ENCODE measurements around the gene IL4I1.
A peak's percentile ranks its signal among the peaks of the same experiment; 100 is the strongest.

Gene IL4I1

DNA sequence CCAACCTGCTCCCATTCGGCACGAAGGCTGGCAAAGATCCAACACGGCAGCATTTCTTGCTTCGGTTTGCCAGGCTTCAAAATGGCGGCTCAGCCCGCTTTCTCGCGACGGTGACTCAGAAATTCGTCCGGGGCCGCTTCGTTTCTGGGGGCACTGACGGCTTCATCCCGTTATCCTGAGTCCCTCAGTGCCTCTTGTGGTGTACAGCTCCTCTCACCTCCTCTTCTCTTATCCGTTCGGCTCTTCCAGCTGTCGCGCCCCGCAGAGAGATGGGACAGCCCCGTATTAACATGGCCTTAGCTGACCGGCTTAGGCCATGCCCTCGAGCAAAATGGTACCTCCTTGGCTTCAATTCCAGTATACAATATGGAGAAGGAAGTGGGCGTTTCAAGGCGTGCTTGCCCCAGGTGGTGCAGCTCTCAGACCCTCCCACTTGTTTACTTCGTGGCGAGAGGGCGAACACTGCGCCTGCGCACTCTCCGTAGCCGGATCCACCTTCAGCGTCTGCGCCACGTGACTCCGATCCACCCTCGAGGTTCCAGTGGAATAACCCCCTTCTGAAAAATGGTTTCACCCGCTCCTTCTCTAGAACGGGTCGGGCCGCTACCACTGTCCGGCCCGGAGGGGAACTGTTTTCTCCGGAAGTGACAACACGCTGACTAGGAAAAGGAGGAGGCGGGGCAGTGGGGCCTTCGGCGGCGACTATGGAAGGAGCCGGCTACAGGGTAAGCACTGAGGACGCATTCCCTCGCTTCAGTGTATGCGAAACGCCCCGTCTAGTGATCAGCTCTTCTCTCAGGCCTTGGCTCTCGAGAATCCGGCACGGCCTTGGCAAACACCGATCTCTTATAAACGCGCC, 19.4 kb downstream of the IL4I1 start, which contains the start of the genes AKT1S1 and TBC1D17:
Gene AKT1S1 (minus strand): TSS at position 336 of the 859 bp plus-strand sequence. CDS start 4,060 bp downstream, outside the sequence.
Gene TBC1D17 (plus strand): TSS at position 683 of the 859 bp plus-strand sequence. CDS start 22 bp downstream, at position 705.
- peak; percentile 96 for DNase-seq

DNA sequence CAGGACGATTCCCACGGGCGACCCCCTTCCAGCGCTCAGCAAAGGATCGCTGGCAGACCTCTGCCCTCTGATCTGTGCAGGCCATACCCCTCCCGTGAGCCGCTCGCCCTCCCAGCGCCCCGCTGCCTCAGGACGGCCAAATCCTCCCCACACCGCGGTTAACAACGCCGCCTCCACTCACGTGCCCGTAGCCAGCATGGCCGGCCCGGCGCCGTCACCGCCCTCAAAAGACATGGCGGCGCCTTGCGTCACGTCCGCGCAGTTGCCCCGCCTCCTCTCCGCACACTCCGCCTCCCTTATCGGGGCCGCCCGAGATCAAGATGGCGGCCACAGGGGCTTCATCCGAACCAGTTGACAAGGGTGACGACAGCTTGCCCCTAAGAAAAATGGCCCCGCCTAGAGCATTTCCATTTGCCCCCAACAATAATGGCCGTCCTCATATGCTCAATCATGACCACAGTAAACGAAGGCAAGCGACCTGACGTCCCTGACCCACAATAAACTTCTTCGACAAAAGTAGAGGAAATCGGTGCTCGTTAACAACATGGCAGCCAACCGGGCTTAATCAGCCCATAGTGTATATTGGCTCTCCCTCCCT, 20.2 kb downstream of the IL4I1 start:
- peak; percentile 95 for DNase-seq

DNA sequence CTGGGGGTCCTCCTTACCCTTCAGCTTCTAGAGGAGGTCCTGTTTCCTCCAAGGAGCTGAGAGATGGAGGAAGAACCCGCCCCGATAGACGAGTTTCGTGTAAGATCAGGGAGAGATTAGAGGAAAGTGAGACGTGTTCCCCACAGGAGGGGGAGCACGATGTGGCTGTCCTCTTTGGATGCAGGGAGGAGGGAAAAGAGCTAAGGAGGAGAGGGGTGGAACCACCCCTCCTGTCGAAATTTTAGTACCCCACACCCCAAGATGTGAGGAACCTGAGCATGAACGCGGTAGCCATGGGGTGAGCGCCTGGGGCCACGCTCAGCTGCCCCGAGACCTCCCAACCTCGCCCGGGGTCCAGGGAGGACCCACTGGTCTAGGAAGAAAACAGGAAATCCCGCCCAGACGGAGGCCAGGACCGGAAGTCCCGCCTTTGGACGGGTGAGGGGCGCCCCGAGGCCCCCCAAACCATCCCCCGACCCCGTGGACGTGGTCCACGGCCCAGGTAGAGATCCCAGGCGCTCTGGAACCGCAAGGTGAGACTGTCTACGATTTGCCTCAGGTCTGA, 20.7 kb downstream of the IL4I1 start:
- DNase-seq, result peak; percentile 34

DNA sequence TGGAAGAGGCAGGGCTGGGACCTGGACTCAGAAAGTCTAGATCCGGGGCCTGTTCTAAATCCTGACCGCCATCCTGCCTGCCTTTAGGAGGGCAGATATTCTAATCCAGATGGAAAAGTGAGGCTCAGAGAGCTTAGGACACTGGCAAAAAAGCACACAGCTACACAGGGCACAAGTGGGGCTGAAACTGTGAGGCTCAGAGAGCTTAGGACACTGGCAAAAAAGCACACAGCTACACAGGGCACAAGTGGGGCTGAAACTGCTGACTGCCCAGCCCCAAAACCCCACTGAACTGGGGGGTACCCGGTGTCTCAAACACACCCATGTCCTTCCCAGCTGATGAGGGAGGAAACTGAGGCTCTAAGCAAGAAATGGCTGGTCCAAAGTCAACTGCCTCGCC, 21.5 kb downstream of the IL4I1 start:
- no peak for DNase-seq

DNA sequence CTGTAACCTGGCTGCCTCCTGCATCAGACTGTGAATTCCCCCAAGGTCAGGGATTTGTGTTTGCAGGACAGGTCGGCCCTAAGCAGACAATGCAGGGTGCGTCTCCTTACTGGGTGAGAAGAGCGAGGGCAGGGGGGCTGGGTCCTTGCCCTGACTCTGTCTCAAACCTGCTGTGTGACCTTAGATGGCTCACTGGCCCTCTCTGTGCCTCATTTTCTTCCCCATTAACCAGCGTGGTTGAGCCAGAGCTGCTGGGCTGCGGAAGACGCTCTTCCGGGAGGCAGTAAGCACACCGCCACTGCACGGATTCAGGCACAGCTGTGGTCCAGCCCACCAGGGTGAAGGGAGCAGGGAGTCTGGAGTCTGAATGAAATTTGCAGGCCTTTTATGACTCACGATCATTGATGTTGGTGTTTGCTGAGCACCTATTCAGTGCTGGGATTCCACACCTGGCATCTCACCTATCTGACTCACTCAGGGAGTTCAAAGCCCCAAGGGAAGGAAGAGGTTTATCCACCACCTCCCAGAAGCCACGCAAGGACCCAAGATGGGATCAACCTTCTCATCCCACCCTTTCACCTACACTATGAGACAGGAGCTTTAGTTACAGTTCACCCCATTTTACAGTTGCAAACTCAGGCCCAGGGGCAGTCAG, 22.1 kb downstream of the IL4I1 start:
- DNase-seq, result no peak

DNA sequence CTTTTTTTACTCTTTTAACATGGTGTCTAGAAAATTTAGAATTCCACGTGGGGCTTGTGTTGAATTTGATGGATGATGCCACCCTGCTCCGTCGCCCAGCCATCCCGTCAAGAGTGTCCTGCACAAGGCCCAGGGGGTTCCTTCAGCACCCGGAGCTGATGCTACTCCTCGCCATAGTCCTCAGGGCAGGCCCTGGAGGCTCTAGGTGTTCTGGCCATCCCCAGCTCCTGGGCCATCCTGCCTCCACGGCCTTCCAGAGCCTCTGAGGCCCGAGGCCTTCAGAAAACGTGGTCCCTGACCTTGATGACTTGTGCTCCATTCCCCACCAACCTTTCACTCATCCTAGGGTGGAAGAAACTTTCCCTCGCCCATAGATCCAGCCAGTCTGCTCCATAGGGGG, 22.9 kb downstream of the IL4I1 start:
- no peak for DNase-seq

GRCh38 chr19:49873129-49873521, 23.6 kb downstream of the IL4I1 start:
- no peak for DNase-seq

- DNase-seq, result no peak
Measured at GRCh38 chr19:49872245-49873128, 24.2 kb downstream of the IL4I1 start.

DNA sequence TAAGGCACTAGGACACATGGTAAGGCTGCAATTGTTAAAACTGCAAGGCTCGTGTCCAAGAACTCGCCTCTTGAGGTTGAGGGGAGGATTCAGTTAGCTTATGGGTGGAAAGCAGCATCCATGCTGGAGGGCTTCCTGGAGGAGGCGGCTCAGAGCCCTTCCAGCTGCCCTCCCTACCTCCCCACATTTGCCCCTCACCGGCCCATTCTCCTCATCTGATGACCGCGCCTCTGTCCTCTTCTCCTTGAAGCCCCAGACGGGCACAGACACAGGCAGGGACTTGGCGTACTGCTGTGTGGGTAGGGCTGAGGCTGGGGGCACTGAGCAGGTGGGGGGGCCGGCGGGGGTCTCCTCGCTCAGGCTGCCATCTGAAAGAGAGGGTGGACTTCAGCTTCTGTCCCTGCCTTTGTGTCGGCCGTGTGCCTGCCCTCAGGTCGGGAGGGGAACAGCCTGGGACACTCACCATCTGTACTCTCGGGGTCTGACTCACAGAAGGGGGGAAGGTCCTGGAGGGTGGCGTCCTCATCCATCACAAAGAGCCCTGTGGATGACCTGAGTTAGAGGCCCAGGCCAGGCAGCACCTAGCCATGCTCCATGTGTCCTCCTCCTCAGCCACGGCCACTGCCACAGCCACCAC, 25.2 kb downstream of the IL4I1 start:
- no peak for DNase-seq

DNA sequence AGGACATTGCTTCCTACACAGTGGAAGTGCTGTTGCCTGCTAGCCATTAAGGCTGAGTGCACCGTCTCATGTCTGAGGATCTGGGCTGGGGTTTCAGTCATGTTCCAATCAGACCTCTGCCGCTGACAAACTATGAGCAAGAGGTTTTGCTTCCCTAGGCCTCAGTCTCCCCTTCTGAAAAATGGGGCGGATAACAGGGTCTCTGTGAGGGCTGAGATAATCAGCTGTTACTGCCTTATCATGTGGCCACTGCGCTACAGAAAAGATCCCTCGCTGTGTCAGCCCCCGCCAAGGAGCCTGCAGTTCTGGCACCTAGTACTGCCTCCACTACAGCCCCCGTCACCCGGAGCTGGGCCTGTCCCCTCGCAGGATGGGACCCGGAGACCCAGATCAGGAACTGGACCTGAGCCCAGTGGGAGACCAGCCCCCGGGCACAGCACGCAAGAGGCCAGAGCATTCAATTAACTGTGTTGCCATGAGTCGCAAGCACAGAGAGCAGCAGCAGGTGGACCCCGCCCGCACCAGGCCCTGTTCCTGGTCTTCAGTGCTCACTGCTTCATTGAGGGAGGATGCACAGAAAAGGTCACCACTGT, 26.3 kb downstream of the IL4I1 start:
- no peak for DNase-seq

DNA sequence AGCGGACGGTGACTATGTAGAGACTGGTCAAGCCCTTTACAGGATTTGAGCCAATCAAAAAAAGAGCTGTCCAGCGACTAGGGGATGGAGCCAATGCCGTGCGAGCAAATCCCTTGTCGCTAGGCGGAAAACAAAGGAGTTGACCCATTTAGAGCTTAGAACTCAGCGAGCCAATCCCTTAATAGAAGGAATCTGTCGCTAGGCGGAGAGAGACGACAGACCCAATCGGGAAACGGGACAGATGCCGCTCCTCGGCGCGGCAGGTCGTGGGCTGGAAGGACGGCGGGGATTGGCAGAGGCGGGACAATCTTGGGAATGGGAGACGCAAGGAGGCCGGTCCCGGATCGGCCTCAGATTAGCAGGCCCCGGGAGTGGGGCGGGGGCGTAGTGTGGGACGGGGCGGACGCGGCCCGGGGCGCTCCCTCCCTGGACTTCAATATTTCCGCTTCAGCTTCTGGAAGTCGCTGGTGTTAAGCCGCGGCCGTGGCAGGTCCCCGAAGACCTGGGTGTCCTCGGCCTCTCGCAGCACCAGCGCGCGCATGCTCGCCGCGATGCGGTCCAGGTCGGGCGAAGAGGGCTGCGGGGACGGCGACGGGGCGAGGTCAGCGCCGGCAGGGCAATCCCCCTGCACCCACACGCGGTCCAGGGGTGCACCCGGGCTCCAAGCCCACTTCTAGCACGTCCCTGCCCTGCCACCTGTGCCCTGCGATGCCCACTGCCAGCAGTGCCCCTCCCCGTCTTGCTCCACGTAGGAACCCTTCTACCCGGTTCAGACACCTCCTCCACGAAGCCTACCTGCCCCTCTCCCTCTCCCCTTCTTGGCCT, 27.0 kb downstream of the IL4I1 start:
- peak; percentile 88 for DNase-seq

DNA sequence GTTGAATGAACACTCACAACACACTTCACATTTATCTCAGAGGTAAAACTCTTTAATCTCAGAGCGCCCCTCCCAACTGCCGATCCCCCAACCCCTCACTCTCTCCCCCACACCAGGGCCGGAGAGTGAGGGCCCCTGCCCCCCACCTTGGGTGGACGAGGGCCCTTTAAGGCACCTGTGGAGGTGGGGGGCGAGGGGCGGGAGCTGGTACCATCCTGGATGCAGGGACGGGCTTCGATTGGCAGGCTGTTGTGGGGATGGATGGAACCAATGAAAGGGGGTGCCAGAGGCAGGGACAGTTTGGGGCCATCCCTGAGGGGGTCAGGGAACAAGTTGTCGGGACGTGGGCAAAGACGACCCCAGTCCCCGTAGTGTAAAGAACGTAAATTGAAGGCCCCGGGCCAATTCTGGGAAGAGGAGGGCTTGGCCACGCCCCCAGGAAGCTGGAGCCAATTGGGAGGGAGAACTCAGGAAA, 27.6 kb downstream of the IL4I1 start:
- DNase-seq, result no peak

GRCh38 chr19:49866933-49867782, 29.5 kb downstream of the IL4I1 start, which contains the start of gene PNKP:
Gene PNKP (minus strand): TSS chr19:49867576. CDS start chr19:49867204, 372 bp downstream.
- DNase-seq, result peak; percentile 89

GRCh38 chr19:49864890-49865289, 31.8 kb downstream of the IL4I1 start:
- DNase-seq, result no peak

DNA sequence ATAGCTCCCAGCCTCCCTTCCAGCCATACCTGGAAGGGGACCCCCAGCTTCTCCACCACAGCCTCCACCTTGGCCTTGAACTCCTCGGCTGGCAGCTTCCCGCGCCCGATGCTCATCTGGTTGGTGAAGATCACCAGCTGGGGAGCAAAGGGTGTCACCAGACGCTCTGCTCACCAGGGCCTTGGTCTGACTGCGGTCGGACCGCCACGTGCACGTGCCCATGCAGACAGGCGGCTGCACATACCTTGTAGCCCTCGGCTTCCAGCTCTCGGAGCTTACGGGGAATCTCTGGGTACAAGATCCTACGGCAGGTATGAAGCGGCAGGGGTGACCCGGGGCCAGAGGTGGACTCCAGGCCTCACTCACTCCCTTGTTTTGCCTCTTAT, 32.8 kb downstream of the IL4I1 start:
- DNase-seq, result no peak

GRCh38 chr19:49863254-49863934, 33.3 kb downstream of the IL4I1 start:
- DNase-seq, result no peak

DNA sequence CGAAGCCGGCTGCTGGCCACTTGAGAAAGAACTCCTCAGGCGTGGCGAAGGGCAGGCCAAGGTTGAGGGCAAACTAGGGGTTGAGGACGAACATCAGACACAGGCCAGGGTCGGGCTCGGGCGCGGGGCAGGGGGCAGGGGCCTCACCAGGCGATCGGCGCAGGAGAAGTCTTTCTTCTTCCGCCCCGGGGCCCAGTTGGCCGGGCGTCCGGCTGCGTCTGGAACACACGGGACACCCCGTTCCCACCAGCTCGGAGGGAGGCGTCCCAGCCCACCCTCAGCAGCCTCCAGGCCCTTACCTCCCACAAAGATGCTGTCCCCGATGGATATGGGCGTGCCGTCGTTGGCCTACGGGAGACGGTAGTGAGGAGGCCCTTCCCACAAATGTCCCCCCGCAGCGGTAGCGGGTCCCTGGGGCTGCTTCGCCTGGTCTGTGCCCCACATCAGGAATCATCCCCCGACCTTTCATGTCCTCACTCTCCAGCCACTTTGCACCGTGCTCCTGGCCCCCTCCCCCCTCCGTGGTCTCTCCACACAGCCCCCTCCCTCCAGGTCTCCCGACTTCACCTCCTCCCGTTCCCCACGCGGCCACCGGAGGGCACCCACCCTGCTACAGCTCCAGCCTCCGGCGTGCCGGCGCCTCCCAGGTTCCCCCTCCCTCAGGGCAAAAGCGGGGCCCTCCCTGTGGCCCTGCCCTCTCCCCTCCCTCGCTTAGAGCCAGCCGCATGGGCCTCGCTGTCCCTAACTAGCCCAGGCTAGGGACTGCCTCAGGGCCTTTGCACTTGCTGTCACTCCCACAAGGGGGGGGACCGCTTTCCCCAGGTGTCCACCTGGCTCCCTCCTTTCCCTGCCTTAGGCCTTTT, 34.1 kb downstream of the IL4I1 start:
- DNase-seq, result no peak
